Smooth muscle cell of the brain vasculature (primary cell): ENCODE results near the gene ROCK2.
"Not testable (repeated sequence)": the region's sequence is repeated elsewhere in the genome, so short reads cannot be mapped to it uniquely, and the experiment has no call there.

Experiments used
- DNase-seq: peaks from one replicate; pipeline ENCODE4 v3.0.0-alpha.2; 2012; ENCODE audit warnings: low read depth, low spot score

The ROCK2 gene

DNA sequence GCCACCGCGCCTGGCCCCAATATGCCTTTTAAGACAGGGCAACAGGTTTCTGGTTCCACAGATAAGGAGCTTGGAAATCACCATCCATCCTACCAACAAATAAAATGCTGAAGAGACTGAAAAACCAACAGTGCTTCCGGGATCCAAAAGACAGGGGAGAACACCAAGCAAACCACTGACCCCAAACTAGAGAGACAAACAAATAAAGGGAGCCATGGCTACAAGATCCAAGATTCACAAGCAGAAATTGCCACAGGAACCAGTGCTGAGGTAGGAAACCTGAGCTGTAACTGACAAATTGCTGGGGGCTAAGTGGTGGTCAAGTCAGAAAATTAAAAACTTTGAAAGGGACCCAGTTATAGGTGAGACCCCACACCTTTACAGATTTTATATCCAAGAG lies 76.5 kb downstream of the ROCK2 start:
- no peak for DNase-seq

DNA sequence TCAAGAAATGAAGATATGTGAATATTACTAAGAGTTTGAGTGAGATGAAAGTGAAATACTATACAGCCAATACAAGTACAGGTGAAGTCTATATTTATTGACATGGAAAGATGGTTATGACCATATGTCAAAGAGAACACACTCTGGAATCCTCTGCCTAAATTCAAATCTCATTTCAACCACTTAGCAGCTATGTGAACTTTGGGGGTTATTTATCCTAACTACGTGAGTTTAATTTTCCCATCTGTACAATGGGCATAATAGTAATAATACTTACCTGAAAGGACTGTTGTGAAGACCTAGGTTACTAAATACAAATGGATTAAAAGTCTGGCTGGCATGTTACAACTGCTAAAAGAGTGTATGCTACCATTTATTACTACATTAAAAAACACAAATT lies 79.6 kb downstream of the ROCK2 start:
- no peak for DNase-seq

DNA sequence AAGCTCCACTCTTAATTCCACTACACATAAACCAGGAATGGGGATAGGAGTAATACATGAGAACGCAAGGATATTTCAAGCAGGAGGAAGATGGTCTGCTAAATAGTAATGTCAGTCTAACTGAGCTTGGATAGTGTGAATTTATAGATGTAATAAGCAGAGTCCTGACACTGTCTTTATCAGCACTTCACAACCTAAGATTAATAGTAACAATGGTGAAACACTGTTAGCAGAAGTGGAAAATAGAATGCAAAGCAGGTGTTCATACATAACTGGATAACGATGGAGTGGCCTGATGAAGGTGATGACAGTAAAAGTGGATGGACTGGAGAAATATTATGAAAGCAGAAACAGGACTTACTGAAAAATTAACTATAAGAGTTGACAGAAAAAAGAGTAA lies 80.4 kb downstream of the ROCK2 start:
- no peak for DNase-seq

DNA sequence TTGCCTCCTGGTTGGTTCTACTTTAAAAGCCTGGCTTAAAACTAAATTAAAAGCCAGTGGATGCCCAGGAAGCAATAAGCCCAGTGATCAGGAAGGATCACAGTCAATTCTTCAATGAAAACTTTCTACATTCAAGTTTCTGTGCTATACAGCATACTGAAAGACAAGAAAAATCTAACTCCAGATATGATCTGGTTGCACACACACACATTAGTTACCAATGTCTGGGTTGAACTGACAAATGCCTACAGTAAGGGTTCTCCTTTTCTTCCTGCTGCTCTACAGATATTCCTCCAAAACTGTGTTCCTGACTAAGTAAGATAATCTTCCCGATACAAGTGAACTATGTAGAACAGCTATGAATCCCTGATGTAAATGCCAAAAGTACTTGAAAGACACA lies 81.3 kb downstream of the ROCK2 start:
- no peak for DNase-seq

DNA sequence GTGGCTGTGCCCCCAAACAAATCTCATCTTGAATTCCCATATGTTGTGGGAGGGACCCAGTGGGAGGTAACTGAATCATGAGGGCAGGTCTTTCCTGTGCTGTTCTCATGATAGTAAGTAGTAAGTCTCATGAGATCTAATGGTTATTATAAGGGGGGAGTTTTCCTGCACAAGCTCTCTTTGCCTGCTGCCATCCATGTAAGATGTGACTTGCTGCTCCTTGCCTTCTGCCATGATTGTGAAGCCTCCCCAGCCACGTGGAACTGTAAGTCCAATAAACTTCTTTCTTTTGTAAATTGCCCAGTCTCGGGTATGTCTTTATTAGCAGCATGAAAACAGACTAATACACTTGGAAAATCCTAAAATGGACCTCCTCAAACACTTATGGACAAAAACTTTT lies 82.0 kb downstream of the ROCK2 start:
- not testable (repeated sequence) for DNase-seq

DNA sequence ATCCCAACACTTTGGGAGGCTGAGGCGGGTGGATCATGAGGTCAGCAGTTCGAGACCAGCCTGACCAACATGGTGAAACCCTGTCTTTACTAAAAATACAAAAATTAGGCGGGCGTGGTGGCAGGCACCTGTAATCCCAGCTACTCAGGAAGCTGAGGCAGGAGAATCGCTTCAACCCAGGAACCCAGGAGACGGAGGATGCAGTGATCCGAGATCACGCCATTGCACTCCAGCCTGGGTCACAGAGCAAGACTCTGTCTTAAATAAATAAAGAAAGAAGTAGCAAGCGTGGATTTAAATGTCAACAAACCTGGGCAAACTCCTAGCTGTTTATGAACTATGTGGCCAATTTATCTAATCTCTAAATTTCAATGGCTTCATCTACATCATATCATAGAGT lies 82.9 kb downstream of the ROCK2 start:
- DNase-seq = not testable (repeated sequence)

DNA sequence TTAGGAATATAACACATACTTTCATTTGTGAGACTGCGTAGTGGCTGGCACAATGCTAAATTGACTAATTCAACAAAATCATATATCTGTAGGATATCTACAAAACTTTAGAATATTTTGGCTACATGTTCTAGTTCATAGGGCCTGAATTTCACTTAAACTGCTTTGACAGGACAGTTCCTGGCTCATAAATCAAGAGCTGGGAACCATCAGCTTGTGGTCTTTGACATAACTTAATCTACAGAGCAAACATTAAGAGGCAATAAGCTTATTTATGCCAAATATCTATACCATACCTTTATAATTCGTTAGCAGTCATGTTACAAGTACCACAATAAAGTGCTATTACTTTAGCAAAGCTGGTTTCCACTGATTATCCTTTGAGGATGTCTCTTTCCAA lies 83.5 kb downstream of the ROCK2 start:
- no peak for DNase-seq

DNA sequence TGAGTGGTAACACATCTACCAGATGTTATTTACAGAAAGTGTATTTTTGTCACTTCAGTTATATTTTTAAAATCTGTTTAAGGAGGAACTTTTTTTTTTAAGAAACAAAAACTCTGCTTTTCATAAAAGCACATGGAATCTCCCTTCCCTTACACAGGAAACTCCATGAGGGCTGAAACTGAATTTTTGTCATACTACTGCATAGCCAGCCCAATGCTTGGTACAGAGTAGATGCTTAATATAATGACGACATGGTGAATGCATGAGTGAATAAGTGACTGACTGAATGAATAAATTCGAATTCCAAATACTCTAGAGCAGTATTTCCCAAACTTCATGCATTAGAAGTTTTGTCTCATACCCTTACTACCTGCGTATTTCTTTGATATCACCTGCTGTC lies 86.5 kb downstream of the ROCK2 start:
- no peak for DNase-seq

DNA sequence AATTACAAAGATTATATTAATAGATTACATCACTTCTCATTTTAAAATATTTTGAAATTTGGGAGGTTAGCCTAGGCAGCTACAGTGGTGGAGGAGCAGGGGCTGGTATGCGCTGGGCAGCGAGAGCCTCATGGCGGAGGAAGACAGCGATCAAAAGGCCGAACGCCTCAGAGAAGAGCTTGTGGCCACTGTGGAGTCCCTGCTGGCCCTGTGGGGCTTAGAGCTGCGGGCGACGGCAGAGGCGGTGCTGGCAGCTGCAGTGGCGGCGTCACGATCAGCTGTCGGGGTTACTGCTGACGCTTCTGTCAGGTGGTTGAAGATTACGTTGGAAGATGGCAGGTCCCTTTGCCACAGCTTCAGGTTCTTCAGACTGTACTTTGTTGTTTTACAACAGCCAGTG lies 87.4 kb downstream of the ROCK2 start:
- DNase-seq = no peak

DNA sequence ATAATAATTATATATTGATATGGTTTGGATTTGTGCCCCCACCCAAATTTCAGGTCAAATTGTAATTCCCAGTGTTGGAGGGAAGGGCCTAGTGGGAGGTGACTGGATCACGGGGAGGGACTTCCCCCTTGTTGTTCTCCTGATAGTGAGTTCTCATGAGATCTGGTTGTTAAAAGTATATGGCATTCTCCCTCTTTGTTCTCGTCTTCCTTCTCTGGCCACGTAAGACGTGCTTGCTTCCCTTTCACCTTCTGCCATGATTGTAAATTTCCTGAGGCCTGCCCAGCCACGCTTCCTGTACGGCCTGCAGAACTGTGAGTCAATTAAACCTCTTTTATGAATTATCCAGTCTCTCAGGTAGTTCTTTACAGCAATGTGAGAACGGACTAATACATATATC lies 88.3 kb downstream of the ROCK2 start:
- DNase-seq = no peak

DNA sequence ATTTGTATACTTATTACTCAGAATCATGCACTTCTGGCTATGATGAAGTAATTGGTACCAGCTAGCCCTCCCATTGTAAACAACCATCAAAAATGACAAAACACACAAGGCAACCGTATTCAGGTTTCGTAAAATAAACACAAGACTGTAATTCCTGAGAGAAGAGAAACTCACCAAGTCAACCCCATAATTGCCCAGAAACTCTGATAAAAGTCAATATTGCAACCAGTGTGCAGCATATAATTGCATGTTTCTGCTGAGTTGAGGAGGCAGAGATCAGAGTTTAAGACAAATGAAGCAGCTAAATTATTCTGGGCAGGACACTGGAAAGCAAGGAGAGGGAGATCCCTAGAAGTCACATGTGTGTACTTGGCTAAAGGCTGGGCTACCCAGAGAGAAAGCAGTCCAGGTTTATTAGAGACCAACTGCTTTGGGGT lies 90.3 kb downstream of the ROCK2 start:
- DNase-seq = no peak

DNA sequence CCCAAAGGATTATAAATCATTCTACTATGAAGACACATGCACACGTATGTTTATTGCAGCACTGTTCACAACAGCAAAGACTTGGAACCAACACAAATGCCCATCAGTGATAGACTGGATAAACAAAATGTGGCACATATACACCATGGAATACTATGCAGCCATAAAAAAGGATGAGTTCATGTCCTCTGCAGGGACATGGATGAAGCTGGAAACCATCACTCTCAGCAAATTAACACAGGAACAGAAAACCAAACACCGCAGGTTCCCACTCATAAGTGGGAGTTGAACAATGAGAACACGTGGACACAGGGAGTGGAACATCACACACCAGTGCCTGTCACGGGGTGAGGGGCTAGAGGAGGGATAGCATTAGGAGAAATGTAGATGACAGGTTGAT lies 92.0 kb downstream of the ROCK2 start:
- not testable (repeated sequence) for DNase-seq

DNA sequence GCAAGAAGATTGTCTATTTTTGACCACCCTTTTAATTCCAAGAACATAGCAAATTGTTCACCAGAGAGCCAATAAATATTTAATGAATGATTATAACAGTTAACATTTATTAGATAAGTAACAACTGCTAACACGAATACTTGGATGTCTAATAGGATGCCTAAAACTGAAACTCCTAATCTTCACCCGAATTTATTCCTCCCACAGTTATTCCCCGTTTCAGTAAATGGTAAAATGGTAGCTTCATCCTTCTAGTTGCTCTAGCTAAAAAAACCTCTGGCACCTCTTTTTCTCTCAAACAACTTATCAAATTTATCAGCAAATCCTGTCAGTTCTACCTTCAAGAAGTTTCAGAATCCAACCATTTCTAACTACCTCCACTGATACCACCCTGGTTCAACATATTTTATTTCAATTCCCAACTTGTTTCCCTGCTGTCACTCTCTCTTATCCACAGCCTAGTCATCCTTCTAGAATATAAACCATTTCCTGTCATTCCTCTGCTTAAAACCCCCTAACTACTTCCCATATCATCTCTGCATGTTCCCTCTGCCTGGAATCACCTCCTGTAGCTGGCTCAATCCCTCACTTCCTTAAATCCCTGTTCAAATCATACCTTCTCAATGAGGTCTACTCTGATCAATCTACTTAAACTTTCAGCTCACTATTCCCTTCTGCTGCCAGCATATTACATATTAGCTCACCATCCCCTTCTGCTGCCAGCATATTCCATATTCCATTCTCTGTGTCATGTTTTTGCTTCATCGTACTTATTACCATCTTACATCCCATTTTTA lies 93.8 kb downstream of the ROCK2 start:
- no peak for DNase-seq

DNA sequence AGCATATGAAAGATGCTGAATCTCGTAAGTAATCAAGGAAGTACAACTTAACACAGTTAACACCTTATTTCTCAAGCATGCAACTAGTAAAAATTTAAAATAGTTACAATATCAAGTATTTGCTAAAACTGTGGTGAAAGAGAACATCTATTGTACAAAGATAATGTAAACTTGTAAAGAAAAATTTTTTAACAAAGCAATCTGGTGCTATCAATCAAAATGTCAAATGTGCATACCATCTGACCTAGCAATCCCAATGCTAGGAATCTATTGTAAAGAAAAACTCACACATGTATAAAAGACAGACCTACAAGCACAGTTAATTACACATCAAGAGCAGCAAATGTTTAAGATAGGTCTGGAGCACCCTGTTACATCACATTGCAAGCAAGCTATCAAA lies 99.1 kb downstream of the ROCK2 start:
- DNase-seq = no peak

DNA sequence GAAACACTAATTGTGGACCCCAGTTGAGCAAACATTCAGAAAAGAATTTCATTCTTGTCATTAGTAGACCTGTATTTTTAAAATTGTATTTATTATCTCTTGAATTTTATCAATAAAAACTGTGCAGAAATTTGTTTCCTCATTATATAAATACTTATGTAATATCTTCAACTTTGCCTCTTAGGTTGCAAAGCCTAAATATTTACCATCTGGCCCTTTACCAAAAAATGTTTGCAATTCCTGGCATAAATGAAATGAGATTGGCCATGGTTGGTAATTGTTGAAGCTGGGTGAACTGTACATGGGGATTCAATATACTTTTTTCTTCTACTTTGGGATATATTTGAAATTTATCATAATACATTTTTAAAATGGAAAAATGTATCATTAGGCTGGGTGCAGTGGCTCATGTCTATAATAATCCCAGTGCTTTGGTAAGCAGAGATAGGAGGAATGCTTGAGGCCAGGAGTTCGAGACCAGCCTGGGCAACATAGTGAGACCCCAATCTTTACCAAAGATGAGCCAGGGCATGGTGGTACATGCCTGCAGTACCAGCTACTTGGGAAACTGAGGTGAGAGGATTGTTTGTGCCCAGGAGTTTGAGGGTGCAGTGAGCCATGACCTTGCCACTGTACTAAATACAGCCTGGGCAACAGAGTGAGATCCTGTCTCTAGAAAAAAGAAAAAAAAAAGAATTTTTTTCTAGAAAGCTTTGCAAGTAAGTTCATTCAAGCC lies 100.2 kb downstream of the ROCK2 start:
- DNase-seq = no peak

DNA sequence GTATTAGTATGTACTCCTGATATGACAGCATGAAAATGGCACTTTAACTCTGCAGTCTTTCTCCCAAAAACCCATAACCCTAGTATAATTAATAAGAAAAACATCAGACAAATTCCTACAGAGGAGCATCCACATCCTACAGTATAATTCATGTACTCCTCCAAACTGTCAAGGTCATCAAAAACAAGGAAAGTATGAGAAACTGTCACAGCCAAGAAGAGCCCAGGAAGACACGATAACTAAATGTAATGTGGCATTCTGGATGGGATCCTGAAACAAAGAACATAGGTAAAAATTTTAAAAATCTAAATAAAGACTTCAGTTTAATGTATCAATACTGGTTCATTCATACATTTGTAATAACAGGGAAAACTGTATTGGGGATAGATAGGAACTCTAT lies 100.9 kb downstream of the ROCK2 start:
- no peak for DNase-seq

DNA sequence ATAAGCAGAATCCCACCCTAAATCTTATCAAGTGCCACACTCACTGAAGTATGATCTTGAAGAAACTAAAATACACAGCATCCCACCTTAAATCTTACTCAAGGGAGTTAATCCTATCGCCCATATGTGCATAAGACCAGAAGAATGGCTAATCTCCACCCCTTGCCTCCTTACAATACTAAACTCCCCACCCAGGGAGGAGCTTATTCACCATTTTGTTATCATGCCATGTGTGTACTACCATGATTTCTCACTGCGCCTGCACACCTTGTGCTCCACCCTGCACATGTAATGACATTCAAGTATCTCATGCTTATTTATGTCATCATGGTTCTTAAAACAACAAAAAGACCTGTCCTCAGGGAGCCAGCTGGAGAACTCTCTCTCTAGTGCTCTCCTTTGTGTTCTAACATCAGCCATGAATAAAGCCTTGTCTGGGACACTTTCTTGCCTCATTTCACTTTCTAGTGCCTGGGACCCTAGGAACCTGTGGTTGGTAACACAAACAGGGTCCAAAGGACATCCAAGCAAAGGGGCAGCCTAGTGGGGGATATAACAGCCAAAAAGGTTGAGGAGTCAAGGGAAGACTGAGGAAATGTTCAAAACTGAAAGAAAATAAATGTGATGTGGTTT lies 101.8 kb downstream of the ROCK2 start:
- DNase-seq = no peak

DNA sequence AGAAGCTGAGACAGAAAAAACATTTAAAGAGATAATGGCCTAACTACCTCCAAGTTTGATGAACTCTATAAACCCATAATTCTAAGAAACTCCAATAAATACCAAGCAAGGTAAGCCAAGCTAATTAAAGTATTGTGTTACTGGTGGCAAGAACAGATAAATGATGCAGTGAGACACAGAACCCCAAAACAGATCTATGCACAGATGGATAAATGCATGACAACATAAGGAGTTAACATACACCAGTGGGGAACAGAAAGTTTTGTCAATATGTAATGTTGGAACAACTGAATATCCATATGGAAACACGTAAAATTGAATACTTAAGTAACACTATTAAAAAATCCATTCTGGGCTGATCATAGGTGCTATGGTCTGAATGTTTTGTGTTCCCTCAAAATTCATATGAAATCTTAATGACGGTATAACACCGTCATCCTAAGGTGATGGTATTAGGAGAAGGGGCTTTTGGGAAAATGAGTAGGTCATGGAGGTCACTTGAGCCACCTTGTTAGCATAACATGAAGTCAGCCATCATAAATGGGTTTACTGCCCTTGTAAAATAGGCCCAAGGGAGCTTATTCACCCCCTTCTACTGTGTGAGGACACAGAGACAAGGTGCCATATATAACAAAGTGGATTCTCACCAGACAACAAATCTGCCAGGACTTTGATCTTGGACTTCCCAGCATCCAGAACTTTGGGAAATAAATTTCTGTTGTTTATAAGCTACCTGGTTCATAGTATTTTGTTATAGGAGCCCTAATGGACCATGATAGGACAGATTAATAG lies 102.8 kb downstream of the ROCK2 start:
- no peak for DNase-seq

DNA sequence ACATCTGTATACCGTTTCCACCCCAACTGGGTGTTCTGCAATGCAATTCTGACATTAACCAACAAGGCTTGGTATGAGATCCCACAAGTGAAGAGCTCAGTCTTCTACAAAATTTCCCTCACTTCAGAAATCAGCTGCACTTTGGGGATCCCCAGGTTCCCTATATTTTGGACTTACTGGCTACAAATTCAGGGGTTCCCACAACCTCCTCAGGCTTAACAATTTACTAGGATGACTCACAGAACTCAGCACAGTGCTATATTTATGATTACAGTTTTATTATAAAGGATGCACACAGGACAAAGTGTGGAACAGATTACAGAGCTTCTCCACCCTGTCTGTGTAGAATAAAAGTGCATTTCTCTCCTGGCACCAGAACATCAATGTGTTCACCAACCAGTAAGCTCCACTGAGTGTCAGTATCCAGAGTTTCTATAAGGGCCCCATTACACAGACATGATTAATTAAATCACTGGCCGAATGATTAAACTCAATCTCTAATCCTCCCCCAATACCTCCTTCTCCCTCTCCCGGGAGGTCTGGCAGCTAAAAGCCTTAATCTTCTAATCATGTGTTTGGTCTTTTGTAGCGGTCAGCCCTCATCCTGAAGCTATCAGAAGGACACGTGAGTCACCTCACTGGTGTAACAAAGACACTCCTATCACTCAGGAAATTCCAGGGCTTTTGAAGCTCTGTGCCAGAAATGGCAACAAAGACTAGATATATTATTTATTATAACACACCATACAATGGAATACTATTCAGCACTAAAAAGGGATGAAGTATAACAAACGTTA lies 104.6 kb downstream of the ROCK2 start:
- DNase-seq = no peak

DNA sequence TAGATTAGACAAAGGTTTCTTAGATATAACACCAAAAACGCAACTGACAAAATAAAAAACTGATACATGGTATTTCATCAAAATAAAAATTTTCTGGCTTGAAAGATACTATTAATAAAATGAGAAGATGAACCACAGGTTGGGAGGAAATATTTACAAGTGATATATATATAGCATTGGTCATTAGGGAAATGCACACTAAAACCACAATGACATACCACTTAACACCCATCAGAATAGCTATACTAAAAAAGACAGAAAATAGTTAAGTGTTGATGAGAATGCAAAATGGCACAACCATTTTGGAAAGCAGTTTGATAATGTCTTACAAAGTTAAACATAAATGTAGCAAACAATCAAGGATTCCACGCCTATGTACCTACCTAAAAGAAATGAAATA lies 105.3 kb downstream of the ROCK2 start:
- DNase-seq = no peak

DNA sequence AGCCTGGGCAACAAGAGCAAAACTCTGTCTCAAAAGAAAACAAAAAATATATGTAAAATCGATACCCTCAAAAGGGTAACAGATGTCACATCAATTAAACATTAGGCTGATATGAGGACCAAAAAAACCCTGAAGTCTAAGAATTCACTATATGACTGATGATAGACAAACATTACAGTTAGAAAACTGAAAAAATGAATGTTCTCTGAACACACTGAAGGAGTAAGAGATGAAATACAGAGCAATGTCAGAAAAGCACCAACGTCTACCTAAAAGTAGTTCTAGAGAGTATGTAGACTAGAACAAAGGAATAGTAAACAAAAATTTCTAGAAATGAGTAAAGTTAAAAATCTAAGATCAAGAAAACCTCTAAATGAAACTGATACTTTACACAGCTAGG lies 107.3 kb downstream of the ROCK2 start:
- DNase-seq = no peak
